GM23338 (cell line): ENCODE data around the gene NAA20. TPM values are rescaled to one million over a fixed set of nuclear protein-coding genes. Genes with fewer than 3 reads are reported as not detected.

Source experiments
- ATAC-seq: fragments of 200-7000 bp; cut with Tn5 transposase; 3 replicates; pipeline ENCODE4 v1.9.1; 2020
- DNase-seq: peaks from one replicate; pipeline ENCODE4 v3.0.0-alpha.2; 2015; ENCODE audit warnings: low spot score
- H2AFZ ChIP-seq: fragments of 200-600 bp; sonication (generic); 2 replicates; pipeline ENCODE4 v1.8.0; 2016; ENCODE audit warnings: antibody characterized with exemption, mild to moderate bottlenecking, moderate library complexity
- H3F3A ChIP-seq: fragments of 200-600 bp; sonication (generic); replicated peaks from 2 replicates; pipeline ENCODE4 v1.8.0; 2017; ENCODE audit warnings: antibody characterized with exemption, mixed run types, low read depth
- H3K27ac ChIP-seq: fragments of 200-600 bp; sonication (generic); 2 replicates; pipeline ENCODE4 v1.6.1; 2016; ENCODE audit warnings: low read depth
- H3K27me3 ChIP-seq: fragments of 200-600 bp; sonication (generic); 2 replicates; pipeline ENCODE4 v1.8.0; 2016; ENCODE audit warnings: mild to moderate bottlenecking, mixed run types, moderate library complexity; ENCODE audit not compliant: insufficient read depth
- H3K36me3 ChIP-seq: fragments of 200-600 bp; sonication (generic); 2 replicates; pipeline ENCODE4 v1.8.0; 2016; ENCODE audit warnings: mild to moderate bottlenecking; ENCODE audit not compliant: insufficient read depth
- H3K4me1 ChIP-seq: fragments of 200-600 bp; sonication (generic); 2 replicates; pipeline ENCODE4 v1.8.0; 2016; ENCODE audit warnings: mild to moderate bottlenecking, moderate library complexity; ENCODE audit not compliant: insufficient read depth
- H3K4me2 ChIP-seq: fragments of 200-600 bp; sonication (generic); 2 replicates; pipeline ENCODE4 v1.7.1; 2017; ENCODE audit warnings: mixed run types
- H3K4me3 ChIP-seq: fragments of 200-600 bp; sonication (generic); 2 replicates; pipeline ENCODE4 v1.6.1; 2016; ENCODE audit warnings: mixed run types
- H3K79me2 ChIP-seq: fragments of 200-600 bp; sonication (generic); replicated peaks from 2 replicates; pipeline ENCODE4 v1.8.0; 2017; ENCODE audit warnings: mild to moderate bottlenecking; ENCODE audit not compliant: insufficient read depth
- H3K9me2 ChIP-seq: fragments of 200-600 bp; sonication (generic); 2 replicates; pipeline ENCODE4 v1.8.0; 2017; ENCODE audit not compliant: insufficient read depth
- H4K20me1 ChIP-seq: fragments of 200-600 bp; sonication (generic); replicated peaks from 2 replicates; pipeline ENCODE4 v1.8.0; 2017; ENCODE audit warnings: mild to moderate bottlenecking; ENCODE audit not compliant: insufficient read depth
- H3K27ac Mint-ChIP-seq: 2 replicates; pipeline ENCODE4 v1.8.0; 2020; ENCODE audit warnings: inconsistent platforms, mild to moderate bottlenecking, moderate library complexity, mixed read lengths
- H3K27me3 Mint-ChIP-seq: 3 replicates; pipeline ENCODE4 v1.8.0; 2022; ENCODE audit warnings: low read depth, mild to moderate bottlenecking, moderate library complexity, mixed read lengths, inconsistent platforms; ENCODE audit not compliant: insufficient read depth, poor library complexity
- H3K36me3 Mint-ChIP-seq: 3 replicates; pipeline ENCODE4 v1.8.0; 2021; ENCODE audit warnings: low read depth, mild to moderate bottlenecking, inconsistent platforms, moderate library complexity, mixed read lengths
- H3K4me1 Mint-ChIP-seq: 3 replicates; pipeline ENCODE4 v1.8.0; 2020; ENCODE audit warnings: mild to moderate bottlenecking, inconsistent platforms, mixed read lengths
- H3K4me3 Mint-ChIP-seq: 3 replicates; pipeline ENCODE4 v1.8.0; 2021; ENCODE audit warnings: moderate library complexity, mild to moderate bottlenecking, inconsistent platforms, mixed read lengths
- H3K9me3 Mint-ChIP-seq: 3 replicates; pipeline ENCODE4 v1.8.0; 2020; ENCODE audit warnings: moderate library complexity, mild to moderate bottlenecking, inconsistent platforms, mixed read lengths
- CREB1 ChIP-seq: fragments of 250-450 bp; sonication (Bioruptor Pico); IDR thresholded peaks from 2 replicates; pipeline ENCODE4 v1.5.0; 2020; ENCODE audit warnings: low read depth, mild to moderate bottlenecking, moderate library complexity
- CTCF ChIP-seq, 2 experiments: fragments of 200-600 bp in 1 of 2; sonication (generic) in 1 of 2; conservative IDR thresholded peaks; 2 replicates each; pipeline versions ENCODE4 v1.5.1 to v1.6.1; 2016 to 2017; ENCODE audit warnings: antibody characterized with exemption in 2 of 2, low read depth in 2 of 2, mild to moderate bottlenecking in 2 of 2, moderate library complexity in 1 of 2
- ETS1 ChIP-seq: IDR thresholded peaks from 2 replicates; pipeline ENCODE4 v1.6.1; 2016; ENCODE audit warnings: antibody characterized with exemption
- EZH2 ChIP-seq: fragments of 200-600 bp; sonication (generic); IDR thresholded peaks from one replicate; pipeline ENCODE4 v1.8.0; 2017; ENCODE audit warnings: antibody characterized with exemption, mild to moderate bottlenecking, low read depth; ENCODE audit not compliant: unreplicated experiment
- EZH2phosphoT487 ChIP-seq: fragments of 200-600 bp; sonication (generic); IDR thresholded peaks from one replicate; pipeline ENCODE4 v1.8.1; 2018; ENCODE audit warnings: antibody characterized with exemption; ENCODE audit not compliant: unreplicated experiment
- JUNB ChIP-seq: IDR thresholded peaks from one replicate; pipeline ENCODE4 v1.6.1; 2016; ENCODE audit warnings: antibody characterized with exemption; ENCODE audit not compliant: unreplicated experiment
- NANOG ChIP-seq: IDR thresholded peaks from 2 replicates; pipeline ENCODE4 v1.6.1; 2016; ENCODE audit warnings: antibody characterized with exemption, borderline replicate concordance
- POLR2AphosphoS5 ChIP-seq: IDR thresholded peaks from 2 replicates; pipeline ENCODE4 v1.6.1; 2016; ENCODE audit warnings: antibody characterized with exemption, low read depth
- REST ChIP-seq: IDR thresholded peaks from one replicate; pipeline ENCODE4 v1.6.1; 2018; ENCODE audit warnings: antibody characterized with exemption; ENCODE audit not compliant: unreplicated experiment
- STAT1 ChIP-seq: IDR thresholded peaks from one replicate; pipeline ENCODE4 v1.6.1; 2016; ENCODE audit warnings: antibody characterized with exemption; ENCODE audit not compliant: unreplicated experiment
- ZNF114 ChIP-seq: fragments of 250-450 bp; sonication (Bioruptor Pico); IDR thresholded peaks from 2 replicates; pipeline ENCODE4 v1.5.0; 2020; ENCODE audit warnings: mild to moderate bottlenecking, moderate library complexity
- ZNF331 ChIP-seq: fragments of 250-450 bp; sonication (Bioruptor Pico); IDR thresholded peaks from 2 replicates; pipeline ENCODE4 v1.5.0; 2020; ENCODE audit warnings: low read depth, mild to moderate bottlenecking, moderate library complexity
- ZNF462 ChIP-seq: fragments of 250-450 bp; sonication (Bioruptor Pico); IDR thresholded peaks from 2 replicates; pipeline ENCODE4 v1.5.0; 2020; ENCODE audit warnings: mild to moderate bottlenecking, moderate library complexity
- polyA plus RNA-seq: library from polyadenylated mRNA; unstranded; fragments of >200 nt; fragmentation: Nextera tagmentation; extraction: Ambion mirVana; gene quantifications from 2 replicates; pipeline ENCODE4 v1.2.1, GENCODE V29; 2016
- total RNA-seq: library from RNA; depleted of rRNA; stranded (reverse); fragments of >200 nt; shearing (Covaris generic); gene quantifications from 2 replicates; pipeline ENCODE4 v1.2.3, GENCODE V29; 2014

Gene NAA20
- total and polyA plus RNA-seq, 2 experiments from 2014 or later = 28.7 to 117 TPM

- Histone ChIP-seq H3K4me2 (no peak overlapping the region), H3K27ac (no peak overlapping the region), H4K20me1 (no peaks in the 10 kb centered on the region; the same call in 1 of the 2 replicates), H3K79me2 (peaks cover 56% of the 10 kb centered on the region), H3K36me3 (peaks cover 10% of the 10 kb centered on the region), H3K4me1 (no peaks in the 10 kb centered on the region), H3K9me2 (no peaks in the 10 kb centered on the region), H3K27me3 (no peaks in the 10 kb centered on the region), H2AFZ (no peak overlapping the region), H3K4me3 (no peak overlapping the region), H3F3A (no peaks in the 10 kb centered on the region)
- DNase-seq (no peak), ATAC-seq (no peak)
- Mint-ChIP-seq H3K27ac (no peak overlapping the region), H3K4me1 (no peaks in the 10 kb centered on the region), H3K36me3 (peaks cover 26% of the 10 kb centered on the region), H3K9me3 (no peaks in the 10 kb centered on the region), H3K27me3 (no peaks in the 10 kb centered on the region), H3K4me3 (no peak overlapping the region)
- TF ChIP-seq REST = no peak
- no peak for TF ChIP-seq ZNF114 (CRISPR knock-in tag)
- no peak for TF ChIP-seq EZH2phosphoT487
- TF ChIP-seq JUNB = no peak
- no peak for TF ChIP-seq NANOG
- no peak for TF ChIP-seq POLR2AphosphoS5
- no peak for TF ChIP-seq ZNF331
- TF ChIP-seq CREB1 (CRISPR knock-in tag) = no peak
- no peak for TF ChIP-seq ETS1
- no peak for TF ChIP-seq EZH2
- no peak for TF ChIP-seq CTCF (conservative IDR thresholded peaks at IDR 0.05; ENCODE audit: low read depth in 2 of 2)
- no peak for TF ChIP-seq ZNF462 (CRISPR knock-in tag)
- TF ChIP-seq STAT1 = no peak
These were observed 10.1 kb downstream of the NAA20 start for GRCh38 chr20:20027284-20027683.
